ENCODE measurements around the gene CTSC. TPM values are rescaled to one million over a fixed set of nuclear protein-coding genes. Genes with fewer than 3 reads are reported as not detected.
A peak's percentile ranks its signal among the peaks of the same experiment; 100 is the strongest.

Gene CTSC
- total and polyA plus RNA-seq, 2 experiments from 2014 or later = 46.0 to 47.6 TPM

DNA sequence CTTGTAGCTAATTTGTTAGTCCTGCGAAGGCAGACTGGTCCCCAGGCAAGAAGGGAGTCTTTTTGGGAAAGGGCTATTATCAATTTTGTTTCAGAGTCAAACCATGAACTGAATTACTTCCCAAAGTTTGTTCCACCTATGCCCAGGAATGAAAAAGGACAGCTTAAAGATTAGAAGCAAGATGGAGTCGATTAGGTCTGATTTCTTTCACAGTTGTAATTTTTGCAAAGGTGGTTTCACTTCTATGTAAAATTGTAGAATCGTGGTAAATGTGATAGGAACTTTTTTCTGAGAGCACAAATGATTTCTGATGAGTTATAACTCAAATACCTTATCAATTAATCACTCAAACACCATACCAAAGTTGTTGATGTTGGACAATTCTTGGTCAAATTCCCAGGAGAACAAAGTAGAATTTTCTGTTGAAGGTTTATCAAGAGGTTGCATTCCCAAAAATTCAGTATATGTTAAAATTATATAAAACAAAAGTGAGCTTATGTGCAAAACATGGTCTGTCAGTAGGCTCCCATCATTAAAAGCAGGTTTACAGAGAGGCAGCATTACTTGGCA is 2.9 kb upstream of the CTSC start:
- Histone ChIP-seq H3K27me3 (replicated peaks; ENCODE audit: insufficient read depth) (no peaks in the 10 kb centered on the region), H3K9ac (no peak overlapping the region), H4K20me1 (ENCODE audit: insufficient read depth) (no peaks in the 10 kb centered on the region), H3K4me2 (ENCODE audit: unreplicated experiment) (no peak overlapping the region), H3K4me3 (no peak overlapping the region), H3K9me3 (ENCODE audit: low read depth) (no peaks in the 10 kb centered on the region), H3K79me2 (ENCODE audit: insufficient read depth) (no peaks in the 10 kb centered on the region), H3K9me2 (ENCODE audit: insufficient read depth) (no peaks in the 10 kb centered on the region), H2AFZ (no peak overlapping the region), H3K4me1 (ENCODE audit: insufficient read depth) (0 out of 2 replicates have a peak, but pooled peaks cover 2% of the 10 kb centered on the region), H3K27ac (no peak overlapping the region), H3K36me3 (ENCODE audit: low read depth) (no peaks in the 10 kb centered on the region), H3F3A (ENCODE audit: insufficient read depth) (no peaks in the 10 kb centered on the region)
- TF ChIP-seq EZH2 (IDR thresholded peaks at IDR 0.05; ENCODE audit: insufficient read depth, poor library complexity, severe bottlenecking) (no peak), EZH2phosphoT487 (IDR thresholded peaks at IDR 0.05; ENCODE audit: insufficient read depth, low read depth) (no peak)
- in situ Hi-C loops (cut with MboI) = no loop called here
- WGBS, 2 experiments (ENCODE audit: low coverage in 1 of 2, low lambda C conversion rate in 2 of 2, missing lambda C conversion rate in 2 of 2) = 96 to 97% methylated on average over 3 of the region's 3 CpGs
- DNase-seq = no peak

DNA sequence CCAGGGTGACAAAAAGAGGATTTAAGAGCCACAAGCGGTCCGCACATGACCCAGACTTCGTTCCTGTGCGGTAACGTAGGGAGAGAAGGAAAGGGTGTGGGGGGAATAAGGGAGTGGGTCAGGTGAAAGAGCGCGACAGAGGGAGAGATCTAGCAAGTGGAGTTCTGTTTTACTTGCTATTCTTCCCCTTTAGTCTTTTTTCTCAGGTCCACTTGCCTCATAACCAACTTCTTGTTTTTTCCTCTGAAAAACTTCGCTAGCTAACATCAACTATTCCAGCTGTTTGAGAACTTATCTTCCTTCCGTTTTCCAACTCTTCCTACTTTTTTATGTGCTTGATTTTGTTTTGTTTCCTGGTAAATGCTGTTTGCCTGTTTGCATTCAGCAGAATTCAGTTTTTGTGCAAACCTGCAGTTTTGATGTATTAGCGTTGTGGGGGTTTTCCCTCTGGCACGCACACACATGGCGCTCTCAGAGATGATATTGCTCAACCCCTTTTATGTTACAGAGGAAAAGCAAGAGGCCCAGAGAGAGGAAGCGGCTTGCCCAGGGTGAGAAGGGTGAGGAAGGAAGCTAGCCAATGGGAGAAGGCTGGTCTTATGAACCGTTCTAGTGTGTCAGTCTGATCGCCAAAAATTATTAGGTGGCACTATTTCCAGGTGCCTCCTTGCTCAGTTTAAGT is 592 bp upstream of the CTSC start:
- peak overlapping the region; percentile 94 for H3K4me2 ChIP-seq (ENCODE audit: unreplicated experiment)
- H3F3A ChIP-seq (ENCODE audit: insufficient read depth) = no peaks in the 10 kb centered on the region
- in situ Hi-C loops (cut with MboI) = no loop called here
- H3K9me2 ChIP-seq (ENCODE audit: insufficient read depth) = no peaks in the 10 kb centered on the region
- DNase-seq = peak; percentile 78
- TF ChIP-seq EZH2phosphoT487 (IDR thresholded peaks at IDR 0.05; ENCODE audit: insufficient read depth, low read depth) (no peak), EZH2 (IDR thresholded peaks at IDR 0.05; ENCODE audit: insufficient read depth, poor library complexity, severe bottlenecking) (no peak)
- 2 to 3% methylated on average over 15 of the region's 15 CpGs for WGBS, 2 experiments (ENCODE audit: low coverage in 1 of 2, low lambda C conversion rate in 2 of 2, missing lambda C conversion rate in 2 of 2)
- no peaks in the 10 kb centered on the region for H3K27me3 ChIP-seq (replicated peaks; ENCODE audit: insufficient read depth)
- peak overlapping the region; percentile 80 for H3K9ac ChIP-seq
- H3K27ac ChIP-seq = peak overlapping the region; percentile 36
- H4K20me1 ChIP-seq (ENCODE audit: insufficient read depth) = no peaks in the 10 kb centered on the region
- 0 out of 2 replicates have a peak, but pooled peaks cover 4% of the 10 kb centered on the region for H3K36me3 ChIP-seq (ENCODE audit: low read depth)
- H3K4me3 ChIP-seq = peak overlapping the region; percentile 94
- H2AFZ ChIP-seq = peak overlapping the region; percentile 91
- no peaks in the 10 kb centered on the region for H3K79me2 ChIP-seq (ENCODE audit: insufficient read depth)
- H3K9me3 ChIP-seq (ENCODE audit: low read depth) = no peaks in the 10 kb centered on the region
- H3K4me1 ChIP-seq (ENCODE audit: insufficient read depth) = peaks cover 4% of the 10 kb centered on the region; the same call in 1 of the 2 replicates

DNA sequence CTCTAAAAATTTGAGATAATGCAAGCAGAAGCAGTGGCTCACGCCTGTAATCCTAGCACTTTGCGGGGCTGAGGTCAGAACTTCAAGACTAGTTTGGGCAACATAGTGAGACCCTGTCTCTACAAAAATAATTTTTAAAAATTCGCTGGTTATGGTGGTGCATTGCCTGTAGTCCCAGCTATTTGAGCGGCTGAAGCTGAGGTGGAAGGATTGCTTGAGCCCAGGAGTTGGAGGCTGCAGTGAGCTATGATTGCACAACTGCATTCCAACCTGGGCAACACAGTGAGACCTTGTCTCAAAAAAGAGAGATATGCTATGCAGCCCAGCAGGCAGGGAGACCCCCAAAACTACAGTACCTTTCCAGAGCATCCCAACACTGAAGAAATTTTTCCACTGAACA is 2.3 kb downstream of the CTSC start:
- no peak overlapping the region for H2AFZ ChIP-seq
- H3K27me3 ChIP-seq (replicated peaks; ENCODE audit: insufficient read depth) = no peaks in the 10 kb centered on the region
- TF ChIP-seq EZH2 (IDR thresholded peaks at IDR 0.05; ENCODE audit: insufficient read depth, poor library complexity, severe bottlenecking) = no peak
- in situ Hi-C loops (cut with MboI) = no loop called here
- H3K4me2 ChIP-seq (ENCODE audit: unreplicated experiment) = no peak overlapping the region
- H3K36me3 ChIP-seq (ENCODE audit: low read depth) = 0 out of 2 replicates have a peak, but pooled peaks cover 8% of the 10 kb centered on the region
- 75% methylated on average over 4 of the region's 4 CpGs for WGBS, 2 experiments (ENCODE audit: low coverage in 1 of 2, low lambda C conversion rate in 2 of 2, missing lambda C conversion rate in 2 of 2)
- H3K4me1 ChIP-seq (ENCODE audit: insufficient read depth) = peaks cover 11% of the 10 kb centered on the region
- H3K27ac ChIP-seq = no peak overlapping the region
- no peak overlapping the region for H3K4me3 ChIP-seq
- H3K9me2 ChIP-seq (ENCODE audit: insufficient read depth) = no peaks in the 10 kb centered on the region
- no peaks in the 10 kb centered on the region for H3K9me3 ChIP-seq (ENCODE audit: low read depth)
- no peak overlapping the region for H3K9ac ChIP-seq
- no peaks in the 10 kb centered on the region for H4K20me1 ChIP-seq (ENCODE audit: insufficient read depth)
- H3F3A ChIP-seq (ENCODE audit: insufficient read depth) = no peaks in the 10 kb centered on the region
- DNase-seq = no peak
- H3K79me2 ChIP-seq (ENCODE audit: insufficient read depth) = no peaks in the 10 kb centered on the region

DNA sequence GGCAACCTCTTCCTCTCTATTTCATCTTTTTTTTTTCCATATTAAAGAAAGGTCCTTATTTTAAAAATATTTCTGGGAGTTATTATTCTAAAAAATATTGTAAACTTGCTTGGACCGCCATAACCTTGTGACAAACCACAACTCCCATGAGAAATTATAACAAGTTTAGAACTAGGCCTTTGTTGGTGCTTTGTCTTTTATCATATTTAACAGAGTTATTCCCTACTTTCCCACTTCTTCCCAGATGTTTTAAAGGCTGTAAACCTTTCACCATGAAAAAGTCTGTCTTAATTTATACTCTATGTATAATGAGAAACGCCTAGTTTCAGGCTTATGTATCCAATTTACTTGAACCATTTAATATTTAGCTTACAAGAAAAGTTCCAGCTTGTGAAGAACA is 3.7 kb downstream of the CTSC start:
- Histone ChIP-seq H3K9ac (no peak overlapping the region), H3K4me2 (ENCODE audit: unreplicated experiment) (no peak overlapping the region), H3K9me3 (ENCODE audit: low read depth) (no peaks in the 10 kb centered on the region), H4K20me1 (ENCODE audit: insufficient read depth) (no peaks in the 10 kb centered on the region), H3K27ac (no peak overlapping the region), H3K9me2 (ENCODE audit: insufficient read depth) (no peaks in the 10 kb centered on the region), H3K36me3 (ENCODE audit: low read depth) (0 out of 2 replicates have a peak, but pooled peaks cover 8% of the 10 kb centered on the region), H2AFZ (no peak overlapping the region), H3K79me2 (ENCODE audit: insufficient read depth) (no peaks in the 10 kb centered on the region), H3K4me1 (ENCODE audit: insufficient read depth) (peaks cover 11% of the 10 kb centered on the region), H3K4me3 (no peak overlapping the region), H3K27me3 (replicated peaks; ENCODE audit: insufficient read depth) (no peaks in the 10 kb centered on the region), H3F3A (ENCODE audit: insufficient read depth) (no peaks in the 10 kb centered on the region)
- in situ Hi-C loops (cut with MboI) = no loop called here
- TF ChIP-seq EZH2phosphoT487 (IDR thresholded peaks at IDR 0.05; ENCODE audit: insufficient read depth, low read depth) (no peak), EZH2 (IDR thresholded peaks at IDR 0.05; ENCODE audit: insufficient read depth, poor library complexity, severe bottlenecking) (no peak)
- DNase-seq = no peak
- 78 to 82% methylated on average over 2 of the region's 2 CpGs for WGBS, 2 experiments (ENCODE audit: low coverage in 1 of 2, low lambda C conversion rate in 2 of 2, missing lambda C conversion rate in 2 of 2)
